Transverse colon (tissue), 4 donors: Measurements from ENCODE around the gene FAM20C. TPM values are rescaled to one million over a fixed set of nuclear protein-coding genes. Genes with fewer than 3 reads are reported as not detected.

Source experiments
- DNase-seq: peaks from one replicate; pipeline ENCODE4 v3.0.0-alpha.2; 2019
- H3K27ac ChIP-seq, 4 donors: fragments of 200-600 bp; sonication (generic); 2 replicates each; pipeline ENCODE4 v1.5.1; 2016 to 2018; ENCODE audit warnings: inconsistent platforms in 4 of 4
- H3K27me3 ChIP-seq: fragments of 200-600 bp; sonication (generic); 2 replicates; pipeline ENCODE4 v1.5.1; 2017; ENCODE audit warnings: inconsistent platforms
- H3K36me3 ChIP-seq, 4 donors: fragments of 200-600 bp; sonication (generic); 2 replicates each; pipeline ENCODE4 v1.5.1; 2017 to 2019; ENCODE audit warnings: inconsistent platforms in 4 of 4
- H3K4me1 ChIP-seq, 4 donors: fragments of 200-600 bp; sonication (generic); 2 replicates each; pipeline ENCODE4 v1.5.1; 2017 to 2020; ENCODE audit warnings: inconsistent platforms in 4 of 4
- H3K4me3 ChIP-seq, 4 donors: fragments of 200-600 bp; sonication (generic); 1 replicate in 1 of 4; 2 replicates in 3 of 4; pipeline versions ENCODE4 v1.5.1 to v1.6.1; 2017 to 2019; ENCODE audit warnings: inconsistent platforms in 4 of 4
- H3K9me3 ChIP-seq, 2 donors: fragments of 200-600 bp; sonication (generic); 2 replicates each; pipeline ENCODE4 v1.5.1; 2017 to 2019; ENCODE audit warnings: inconsistent platforms in 2 of 2
- EP300 ChIP-seq: sonication (generic); formaldehyde crosslinking; IDR thresholded peaks from one replicate; pipeline ENCODE4 v1.6.1; 2017; ENCODE audit warnings: antibody characterized with exemption, low read depth
- POLR2A ChIP-seq: fragments of 450-650 bp; IDR thresholded peaks from one replicate; pipeline ENCODE4 v1.6.1; 2016; ENCODE audit warnings: antibody characterized with exemption, mild to moderate bottlenecking, moderate library complexity
- POLR2AphosphoS5 ChIP-seq, 3 donors: sonication (generic); formaldehyde crosslinking; IDR thresholded peaks; one replicate each; pipeline ENCODE4 v1.6.1; 2016; ENCODE audit warnings: antibody characterized with exemption in 3 of 3
- WGBS, 2 donors: methylation state at CpG; one replicate each; pipeline ENCODE4 v1.1.5; 2018; ENCODE audit warnings: low coverage in 1 of 2; 5-methylcytosine and 5-hydroxymethylcytosine counted together
- in situ Hi-C, 4 donors: fragments of 200-750 bp; cut with MboI; loops; one replicate each; pipeline versions ENCODE4 v1.15.0 to v1.15.1; 2017; ENCODE audit warnings: low sequenced_read_pairs in 3 of 4, low pct_ligation_motif_present in 1 of 4, low pct_unique_long_range_greater_than_20kb in 1 of 4
- intact Hi-C: fragments of 100-400 bp; cut with DNase I; formaldehyde crosslinking; loops from one replicate; pipeline ENCODE4 v1.15.1; 2023; ENCODE audit warnings: low total_unique reads
- total RNA-seq, 4 donors: library from RNA; depleted of rRNA; stranded (reverse); fragments of >200 nt; gene quantifications; one replicate each; pipeline ENCODE4 v1.1.0, GENCODE V29; 2016
- TF ChIP-seq, protein P1 (sequence below), 5 experiments: fragments of 200-600 bp in 3 of 5; fragments of 450-650 bp in 2 of 5; sonication (generic) in 3 of 5; IDR thresholded peaks; 1 replicate in 2 of 5; 2 replicates in 3 of 5; pipeline ENCODE4 v1.5.1; 2016 to 2017; ENCODE audit warnings: antibody characterized with exemption in 5 of 5, inconsistent platforms in 3 of 5, mild to moderate bottlenecking in 2 of 5, moderate library complexity in 1 of 5

Gene FAM20C
- total RNA-seq, 4 donors from 2014 or later = 10.5 to 62.3 (median 23.5) TPM

GRCh38 chr7:187227-187927 is 5.0 kb upstream of the FAM20C start:
- Histone ChIP-seq H3K27me3 (peaks cover 16% of the 10 kb centered on the region), H3K27ac (no peak overlapping the region), H3K9me3 (no peaks in the 10 kb centered on the region), H3K4me1 (peaks cover 0 to 18% (median 9%) of the 10 kb centered on the region in 4 donors), H3K4me3 (no peak overlapping the region), H3K36me3 (no peaks in the 10 kb centered on the region)
- in situ Hi-C loops (no loop called here), intact Hi-C loops (no loop called here)
- DNase-seq = no peak
- TF ChIP-seq EP300 = no peak
- TF ChIP-seq, protein P1, sequence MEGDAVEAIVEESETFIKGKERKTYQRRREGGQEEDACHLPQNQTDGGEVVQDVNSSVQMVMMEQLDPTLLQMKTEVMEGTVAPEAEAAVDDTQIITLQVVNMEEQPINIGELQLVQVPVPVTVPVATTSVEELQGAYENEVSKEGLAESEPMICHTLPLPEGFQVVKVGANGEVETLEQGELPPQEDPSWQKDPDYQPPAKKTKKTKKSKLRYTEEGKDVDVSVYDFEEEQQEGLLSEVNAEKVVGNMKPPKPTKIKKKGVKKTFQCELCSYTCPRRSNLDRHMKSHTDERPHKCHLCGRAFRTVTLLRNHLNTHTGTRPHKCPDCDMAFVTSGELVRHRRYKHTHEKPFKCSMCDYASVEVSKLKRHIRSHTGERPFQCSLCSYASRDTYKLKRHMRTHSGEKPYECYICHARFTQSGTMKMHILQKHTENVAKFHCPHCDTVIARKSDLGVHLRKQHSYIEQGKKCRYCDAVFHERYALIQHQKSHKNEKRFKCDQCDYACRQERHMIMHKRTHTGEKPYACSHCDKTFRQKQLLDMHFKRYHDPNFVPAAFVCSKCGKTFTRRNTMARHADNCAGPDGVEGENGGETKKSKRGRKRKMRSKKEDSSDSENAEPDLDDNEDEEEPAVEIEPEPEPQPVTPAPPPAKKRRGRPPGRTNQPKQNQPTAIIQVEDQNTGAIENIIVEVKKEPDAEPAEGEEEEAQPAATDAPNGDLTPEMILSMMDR (IDR thresholded peaks at IDR 0.05) = no peak
- no peak for TF ChIP-seq POLR2AphosphoS5 (IDR thresholded peaks at IDR 0.05)
- TF ChIP-seq POLR2A = no peak
- WGBS, 2 donors = 78 to 96% methylated on average over 9 to 28 of the region's 28 CpGs

- no peak overlapping the region for H3K27ac ChIP-seq
- peaks cover 0 to 18% (median 9%) of the 10 kb centered on the region in 4 donors for H3K4me1 ChIP-seq
- H3K36me3 ChIP-seq = no peaks in the 10 kb centered on the region
- no peak for DNase-seq
- TF ChIP-seq EP300 (no peak), POLR2AphosphoS5 (IDR thresholded peaks at IDR 0.05) (no peak), POLR2A (no peak)
- TF ChIP-seq, protein P1 (IDR thresholded peaks at IDR 0.05) = no peak
- no peaks in the 10 kb centered on the region for H3K9me3 ChIP-seq
- no peak overlapping the region for H3K4me3 ChIP-seq
- intact Hi-C loops (no loop called here), in situ Hi-C loops (no loop called here)
- WGBS, 2 donors = 64 to 71% methylated on average over 9 to 11 of the region's 11 CpGs
- peaks cover 16% of the 10 kb centered on the region for H3K27me3 ChIP-seq
Observed at GRCh38 chr7:188174-188573, 4.2 kb upstream of the FAM20C start.

GRCh38 chr7:188727-189500 is 3.5 kb upstream of the FAM20C start:
- intact Hi-C loops = no loop called here
- TF ChIP-seq, protein P1 (IDR thresholded peaks at IDR 0.05) = no peak
- TF ChIP-seq POLR2A (no peak), POLR2AphosphoS5 (IDR thresholded peaks at IDR 0.05) (no peak), EP300 (no peak)

DNA sequence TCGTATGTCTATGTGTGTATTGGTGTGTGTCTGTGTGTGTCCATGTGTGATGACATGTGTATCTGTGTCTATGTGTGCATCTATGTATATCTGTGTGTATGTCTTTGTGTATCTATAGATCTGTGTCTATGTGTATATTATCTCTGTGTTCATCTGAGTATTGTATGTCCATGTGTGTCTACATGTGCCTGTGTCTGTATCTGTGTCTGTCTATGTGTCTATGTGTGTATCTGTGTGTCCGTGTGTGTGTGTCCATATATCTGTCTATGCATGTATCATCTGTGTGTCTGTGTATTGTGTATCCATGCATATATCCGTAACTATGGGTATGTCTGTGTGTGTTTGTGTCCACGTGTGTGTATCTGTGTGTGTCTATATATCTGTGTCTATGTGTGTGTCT is 2.7 kb upstream of the FAM20C start:
- no peaks in the 10 kb centered on the region for H3K36me3 ChIP-seq
- in situ Hi-C loops (no loop called here), intact Hi-C loops (loop anchor here (5.0 kb wide), 1 partner anchor 43 kb away; no protein-coding TSS in a partner anchor)
- H3K27me3 ChIP-seq = peaks cover 16% of the 10 kb centered on the region
- DNase-seq = no peak
- 64 to 95% methylated on average over 4 of the region's 4 CpGs for WGBS, 2 donors
- no peak overlapping the region for H3K27ac ChIP-seq
- TF ChIP-seq POLR2A (no peak), POLR2AphosphoS5 (IDR thresholded peaks at IDR 0.05) (no peak), EP300 (no peak)
- TF ChIP-seq, protein P1 (IDR thresholded peaks at IDR 0.05) = no peak
- H3K4me3 ChIP-seq = no peak overlapping the region
- H3K9me3 ChIP-seq = no peaks in the 10 kb centered on the region
- H3K4me1 ChIP-seq = peaks cover 0 to 24% (median 15%) of the 10 kb centered on the region in 4 donors

More at GRCh38 chr7:188727-189500, 3.5 kb upstream of the FAM20C start:
- no peaks in the 10 kb centered on the region for H3K9me3 ChIP-seq
- H3K36me3 ChIP-seq = no peaks in the 10 kb centered on the region
- H3K4me1 ChIP-seq = peaks cover 0 to 23% (median 11%) of the 10 kb centered on the region in 4 donors
- peaks cover 16% of the 10 kb centered on the region for H3K27me3 ChIP-seq
- H3K4me3 ChIP-seq = no peak overlapping the region
- DNase-seq = no peak
- WGBS, 2 donors = 69% methylated on average over 24 of the region's 24 CpGs; no CpG with 5 or more reads in 1 of the 2 donors
- in situ Hi-C loops = no loop called here
- no peak overlapping the region for H3K27ac ChIP-seq
